Esophagus muscularis mucosa (tissue), 3 donors: ENCODE data around the gene TMEM94.

Source experiments
- EP300 ChIP-seq: sonication (generic); formaldehyde crosslinking; IDR thresholded peaks from one replicate; pipeline ENCODE4 v1.6.1; 2017; ENCODE audit warnings: antibody characterized with exemption
- TF ChIP-seq, protein P1 (sequence below), 3 experiments: fragments of 200-600 bp in 2 of 3; fragments of 450-650 bp in 1 of 3; sonication (generic) in 2 of 3; IDR thresholded peaks; one replicate each; pipeline ENCODE4 v1.5.1; 2017 to 2019; ENCODE audit warnings: antibody characterized with exemption in 3 of 3, mild to moderate bottlenecking in 2 of 3, moderate library complexity in 1 of 3

DNA sequence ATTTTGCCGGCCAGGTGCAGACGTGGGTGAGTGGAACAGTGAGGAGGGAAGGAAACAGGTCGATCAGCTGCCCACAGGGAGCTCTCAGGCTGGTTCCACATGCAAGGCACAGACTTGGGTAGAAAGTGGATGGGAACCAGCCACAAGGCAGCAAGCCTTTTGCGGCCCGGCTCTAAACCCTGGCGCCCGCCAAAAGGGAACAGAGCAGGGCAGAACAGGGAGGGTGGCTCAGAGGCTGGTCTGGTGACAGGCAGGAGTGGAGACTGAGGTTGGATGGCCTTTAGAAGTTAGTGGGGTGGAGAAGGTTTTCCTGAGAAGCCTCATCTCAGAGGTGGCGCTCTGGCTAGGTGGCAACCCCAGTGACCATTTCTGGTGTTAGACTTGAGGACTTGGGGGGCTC, 79.4 kb downstream of the TMEM94 start:
- TF ChIP-seq, protein P1, sequence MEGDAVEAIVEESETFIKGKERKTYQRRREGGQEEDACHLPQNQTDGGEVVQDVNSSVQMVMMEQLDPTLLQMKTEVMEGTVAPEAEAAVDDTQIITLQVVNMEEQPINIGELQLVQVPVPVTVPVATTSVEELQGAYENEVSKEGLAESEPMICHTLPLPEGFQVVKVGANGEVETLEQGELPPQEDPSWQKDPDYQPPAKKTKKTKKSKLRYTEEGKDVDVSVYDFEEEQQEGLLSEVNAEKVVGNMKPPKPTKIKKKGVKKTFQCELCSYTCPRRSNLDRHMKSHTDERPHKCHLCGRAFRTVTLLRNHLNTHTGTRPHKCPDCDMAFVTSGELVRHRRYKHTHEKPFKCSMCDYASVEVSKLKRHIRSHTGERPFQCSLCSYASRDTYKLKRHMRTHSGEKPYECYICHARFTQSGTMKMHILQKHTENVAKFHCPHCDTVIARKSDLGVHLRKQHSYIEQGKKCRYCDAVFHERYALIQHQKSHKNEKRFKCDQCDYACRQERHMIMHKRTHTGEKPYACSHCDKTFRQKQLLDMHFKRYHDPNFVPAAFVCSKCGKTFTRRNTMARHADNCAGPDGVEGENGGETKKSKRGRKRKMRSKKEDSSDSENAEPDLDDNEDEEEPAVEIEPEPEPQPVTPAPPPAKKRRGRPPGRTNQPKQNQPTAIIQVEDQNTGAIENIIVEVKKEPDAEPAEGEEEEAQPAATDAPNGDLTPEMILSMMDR (IDR thresholded peaks at IDR 0.05), result no peak
- no peak for TF ChIP-seq EP300
